Measurements from ENCODE around the gene SIRPA.

- no peak for TF ChIP-seq CTCF (IDR thresholded peaks at IDR 0.05)
- no peak for TF ChIP-seq POLR2A (IDR thresholded peaks at IDR 0.05)
These were observed 48.9 kb upstream of the SIRPA start for GRCh38 chr20:1846341-1846740.
